Activated CD8-positive, alpha-beta T cell treated with anti-CD3 and anti-CD28 coated beads, Interleukin-2, amount 10 ng/mL, durations not matched to agents 7 days and 5 days (primary cell): ENCODE data around the gene MCM8. TPM values are rescaled to one million over a fixed set of nuclear protein-coding genes. Genes with fewer than 3 reads are reported as not detected.

ENCODE experiments used
- ATAC-seq: fragments of 150-1000 bp; cut with Tn5 transposase; one replicate; pipeline ENCODE4 v1.10.0; 2021; ENCODE audit warnings: moderate library complexity
- CTCF ChIA-PET: fragments of 350-600 bp; sonication (Branson Sonifier 250); formaldehyde crosslinking; loops from one replicate; lab custom pipeline; 2021; ENCODE audit warnings: antibody characterized with exemption; lab: Charles Lee
- POLR2A ChIA-PET: fragments of 350-600 bp; sonication (Branson Sonifier 250); formaldehyde crosslinking; loops from one replicate; lab custom pipeline; 2021; ENCODE audit warnings: antibody characterized with exemption; lab: Charles Lee
- DNase-seq: peaks from one replicate; pipeline ENCODE4 v3.0.0-alpha.2; 2020
- H3K27ac Mint-ChIP-seq: one replicate; pipeline ENCODE4 v1.8.0; 2021; ENCODE audit warnings: mild to moderate bottlenecking, mixed read lengths
- H3K27me3 Mint-ChIP-seq: one replicate; pipeline ENCODE4 v1.8.0; 2021; ENCODE audit warnings: low read depth, mixed read lengths
- H3K36me3 Mint-ChIP-seq: one replicate; pipeline ENCODE4 v1.8.0; 2021; ENCODE audit warnings: low read depth, mixed read lengths
- H3K4me1 Mint-ChIP-seq: one replicate; pipeline ENCODE4 v1.8.0; 2021; ENCODE audit warnings: low read depth, mixed read lengths
- H3K4me3 Mint-ChIP-seq: one replicate; pipeline ENCODE4 v1.8.0; 2021; ENCODE audit warnings: mild to moderate bottlenecking, mixed read lengths
- H3K9me3 Mint-ChIP-seq: one replicate; pipeline ENCODE4 v1.8.0; 2022; ENCODE audit warnings: mixed read lengths; ENCODE audit not compliant: insufficient read depth
- total RNA-seq, 2 experiments: library from RNA; stranded (reverse); gene quantifications; one replicate each; pipeline ENCODE4 v1.2.3, GENCODE V29; 2021

MCM8 gene
- total RNA-seq, 2 experiments from 2014 or later, result 38.8 to 38.9 TPM

DNA sequence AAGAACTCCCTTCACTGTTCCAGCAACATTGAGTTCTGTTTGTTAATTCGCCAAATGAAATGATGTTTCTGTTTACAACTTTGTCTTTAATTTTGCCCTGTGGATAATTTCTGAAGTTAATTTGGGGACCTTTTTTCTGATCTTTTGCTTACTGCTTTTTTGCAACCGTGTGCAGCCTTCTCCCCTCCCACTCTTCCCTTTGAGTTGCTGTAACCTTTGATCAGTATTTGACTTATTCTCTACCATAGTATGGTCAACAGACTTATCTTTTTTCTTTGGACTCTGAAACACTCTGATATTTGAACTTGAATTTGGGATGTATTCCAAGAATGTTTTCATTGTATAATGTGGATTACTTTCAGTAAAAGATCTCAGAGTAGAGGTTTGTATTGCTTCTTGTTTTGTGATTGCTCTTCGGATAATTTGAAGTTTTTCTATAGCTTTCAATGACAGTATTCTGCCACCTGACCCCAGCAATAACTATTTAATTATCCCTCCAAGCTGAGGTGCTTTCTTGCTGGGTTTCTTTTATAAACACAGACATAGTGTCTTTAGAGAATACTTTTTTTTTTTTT, 57.2 kb downstream of the MCM8 start:
- H3K27ac Mint-ChIP-seq, result peak overlapping the region; percentile 3
- DNase-seq (no peak), ATAC-seq (no peak)
- CTCF ChIA-PET, result interaction anchor here (0.8 to 1.4 kb wide), 4 partner anchors 23 to 478 kb away, joined by 3 to 6 read pairs (median 3); no protein-coding TSS in a partner anchor
- H3K4me3 Mint-ChIP-seq, result peak overlapping the region; percentile 96
- peaks cover 30% of the 10 kb centered on the region for H3K36me3 Mint-ChIP-seq
- peaks cover 24% of the 10 kb centered on the region for H3K4me1 Mint-ChIP-seq
- POLR2A ChIA-PET, result interaction anchor here (1.0 kb wide), 1 partner anchor 11 kb away, joined by 3 read pairs; no protein-coding TSS in a partner anchor
- H3K27me3 Mint-ChIP-seq, result no peaks in the 10 kb centered on the region
- H3K9me3 Mint-ChIP-seq, result no peaks in the 10 kb centered on the region

DNA sequence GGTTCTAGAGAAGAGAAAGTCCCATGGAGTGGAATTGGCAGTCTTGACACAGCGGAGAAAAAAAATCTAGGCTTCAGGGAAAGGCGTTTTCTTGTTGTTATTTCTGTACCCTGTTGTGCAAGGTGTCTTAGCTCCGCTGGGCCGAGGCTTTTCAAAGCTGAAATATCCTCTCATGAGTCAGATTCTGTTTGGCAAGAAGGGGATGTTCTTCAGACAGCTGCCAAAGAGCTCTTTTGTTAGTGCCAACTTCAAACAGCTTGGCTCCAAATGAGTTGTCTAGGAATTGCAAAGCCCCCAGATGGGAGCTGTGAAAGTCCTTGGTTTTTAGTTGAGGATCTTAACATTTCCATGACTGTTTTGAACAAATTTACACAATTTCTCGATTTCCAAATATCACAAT, 57.8 kb downstream of the MCM8 start:
- ChIA-PET POLR2A (interaction anchor here (1.0 kb wide), 1 partner anchor 12 kb away, joined by 3 read pairs; no protein-coding TSS in a partner anchor), CTCF (interaction anchor here (1.1 to 1.4 kb wide), 3 partner anchors 220 to 480 kb away, joined by 3 to 6 read pairs (median 3); no protein-coding TSS in a partner anchor)
- no peak overlapping the region for H3K27ac Mint-ChIP-seq
- H3K4me1 Mint-ChIP-seq, result peaks cover 24% of the 10 kb centered on the region
- no peaks in the 10 kb centered on the region for H3K27me3 Mint-ChIP-seq
- peaks cover 33% of the 10 kb centered on the region for H3K36me3 Mint-ChIP-seq
- H3K4me3 Mint-ChIP-seq, result no peak overlapping the region
- DNase-seq (no peak), ATAC-seq (no peak)
- H3K9me3 Mint-ChIP-seq, result no peaks in the 10 kb centered on the region

DNA sequence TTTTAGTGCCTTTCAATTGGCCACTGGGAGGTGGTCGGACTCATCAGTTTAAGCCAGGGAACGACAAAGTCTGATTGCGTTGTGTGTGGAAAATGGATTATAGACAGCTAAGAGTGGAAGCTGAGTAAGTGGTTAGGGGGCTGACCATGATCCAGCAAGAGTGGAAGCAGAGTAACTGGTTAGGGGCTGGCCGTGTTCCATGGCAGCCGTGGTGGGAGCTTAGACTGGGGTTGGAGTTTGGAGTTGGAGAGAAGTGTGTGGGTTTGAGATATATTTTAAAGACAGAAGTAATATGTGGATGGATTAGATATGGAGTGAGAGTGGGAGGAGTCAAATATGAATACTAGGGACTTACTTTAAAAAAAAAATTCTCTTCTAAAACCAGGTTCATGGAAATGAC, 61.7 kb downstream of the MCM8 start:
- peaks cover 18% of the 10 kb centered on the region for H3K4me1 Mint-ChIP-seq
- ChIA-PET POLR2A (no interaction called here), CTCF (no interaction called here)
- peaks cover 55% of the 10 kb centered on the region for H3K36me3 Mint-ChIP-seq
- H3K27ac Mint-ChIP-seq, result no peak overlapping the region
- DNase-seq (no peak), ATAC-seq (no peak)
- H3K9me3 Mint-ChIP-seq, result no peaks in the 10 kb centered on the region
- no peak overlapping the region for H3K4me3 Mint-ChIP-seq
- H3K27me3 Mint-ChIP-seq, result no peaks in the 10 kb centered on the region

DNA sequence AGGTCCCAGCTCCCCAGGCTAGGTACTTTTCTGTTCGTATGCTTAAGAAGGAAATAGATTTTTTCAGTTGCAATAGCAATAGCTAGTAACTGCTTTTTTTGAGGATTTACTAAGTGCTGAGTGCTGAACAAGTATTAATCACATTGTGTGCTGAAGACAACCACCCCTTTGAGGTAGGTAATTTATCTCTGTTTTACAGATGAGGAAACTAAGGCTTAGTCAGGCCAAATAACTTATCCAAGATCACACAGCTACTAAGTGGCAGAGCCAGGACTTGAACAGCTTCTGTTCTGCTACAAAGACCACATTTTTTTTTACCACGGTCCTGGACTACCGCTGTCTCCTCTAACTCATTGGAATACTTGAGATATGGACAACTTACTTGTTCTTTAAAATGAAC, 63.6 kb downstream of the MCM8 start:
- Mint-ChIP-seq H3K4me3 (no peak overlapping the region), H3K4me1 (no peaks in the 10 kb centered on the region), H3K27ac (no peak overlapping the region), H3K27me3 (no peaks in the 10 kb centered on the region), H3K9me3 (no peaks in the 10 kb centered on the region), H3K36me3 (peaks cover 64% of the 10 kb centered on the region)
- no peak for ATAC-seq
- no peak for DNase-seq
- CTCF ChIA-PET, result no interaction called here
- POLR2A ChIA-PET, result no interaction called here

DNA sequence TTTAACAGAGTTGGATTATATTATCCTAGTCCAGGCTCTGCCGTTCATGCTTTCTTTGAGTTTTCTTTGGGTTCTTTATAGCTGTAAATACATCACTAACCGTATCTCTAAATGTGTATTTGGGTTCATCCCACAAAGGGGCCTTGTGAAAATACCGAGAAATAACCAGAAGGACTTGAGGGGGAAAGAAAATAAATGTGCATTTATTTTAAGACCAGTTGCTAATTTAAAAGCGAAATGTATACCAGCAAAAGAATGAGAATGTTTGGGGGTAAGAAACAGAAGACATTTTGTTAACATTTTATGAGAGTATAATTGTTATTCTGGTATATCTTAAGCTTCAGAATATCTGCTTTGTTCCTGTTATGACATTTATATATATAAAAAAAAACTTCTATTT, 64.5 kb downstream of the MCM8 start:
- Mint-ChIP-seq H3K36me3 (peaks cover 61% of the 10 kb centered on the region), H3K4me3 (no peak overlapping the region), H3K27ac (no peak overlapping the region), H3K27me3 (no peaks in the 10 kb centered on the region), H3K4me1 (no peaks in the 10 kb centered on the region), H3K9me3 (no peaks in the 10 kb centered on the region)
- ATAC-seq (no peak), DNase-seq (no peak)
- CTCF ChIA-PET, result interaction anchor here (1.3 kb wide), 1 partner anchor 11 kb away, joined by 4 read pairs; no protein-coding TSS in a partner anchor
- POLR2A ChIA-PET, result no interaction called here

DNA sequence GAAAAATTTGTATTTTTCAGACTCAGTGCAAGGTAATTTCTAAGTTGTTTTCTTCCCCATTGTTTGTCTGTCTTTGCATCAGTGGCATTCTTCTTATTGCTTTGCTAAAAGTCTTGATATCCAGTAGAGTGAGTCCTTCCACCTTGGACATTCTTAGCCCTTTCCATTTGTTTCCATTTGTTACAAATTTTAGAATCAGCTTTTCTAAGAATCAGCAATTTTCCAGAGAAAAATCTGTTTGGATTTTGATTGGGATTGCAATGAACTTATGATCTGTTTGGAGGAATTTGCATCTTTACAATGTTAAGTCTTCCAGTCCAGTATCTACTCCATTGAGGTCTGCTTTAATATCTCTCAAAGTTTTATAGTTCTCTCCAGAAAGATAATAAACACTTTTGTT, 67.0 kb downstream of the MCM8 start:
- Mint-ChIP-seq H3K27me3 (no peaks in the 10 kb centered on the region), H3K9me3 (no peaks in the 10 kb centered on the region), H3K4me3 (no peak overlapping the region), H3K4me1 (no peaks in the 10 kb centered on the region), H3K36me3 (peaks cover 49% of the 10 kb centered on the region), H3K27ac (no peak overlapping the region)
- ATAC-seq (no peak), DNase-seq (no peak)
- ChIA-PET POLR2A (no interaction called here), CTCF (no interaction called here)

DNA sequence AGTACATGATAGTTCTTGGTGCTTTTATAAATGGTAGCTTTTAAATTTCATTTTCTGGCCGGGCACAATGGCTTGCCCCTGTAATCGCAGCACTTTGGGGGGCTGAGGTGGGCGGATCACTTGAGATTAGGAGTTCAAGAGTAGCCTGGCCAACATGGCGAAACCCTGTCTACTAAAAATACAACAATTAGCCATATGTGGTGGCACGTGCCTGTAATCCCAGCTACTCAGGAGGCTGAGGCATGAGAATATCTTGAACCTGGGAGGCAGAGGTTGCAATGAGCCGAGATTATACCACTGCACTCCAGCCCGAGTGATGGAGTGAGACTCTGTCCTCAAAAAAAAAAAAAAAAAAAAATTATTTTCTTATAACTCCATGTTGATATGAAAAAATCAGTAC, 67.4 kb downstream of the MCM8 start:
- Mint-ChIP-seq H3K9me3 (no peaks in the 10 kb centered on the region), H3K27me3 (no peaks in the 10 kb centered on the region), H3K36me3 (peaks cover 49% of the 10 kb centered on the region), H3K4me3 (no peak overlapping the region), H3K27ac (no peak overlapping the region), H3K4me1 (no peaks in the 10 kb centered on the region)
- DNase-seq, result no peak
- CTCF ChIA-PET, result no interaction called here
- POLR2A ChIA-PET, result no interaction called here
- no peak for ATAC-seq

DNA sequence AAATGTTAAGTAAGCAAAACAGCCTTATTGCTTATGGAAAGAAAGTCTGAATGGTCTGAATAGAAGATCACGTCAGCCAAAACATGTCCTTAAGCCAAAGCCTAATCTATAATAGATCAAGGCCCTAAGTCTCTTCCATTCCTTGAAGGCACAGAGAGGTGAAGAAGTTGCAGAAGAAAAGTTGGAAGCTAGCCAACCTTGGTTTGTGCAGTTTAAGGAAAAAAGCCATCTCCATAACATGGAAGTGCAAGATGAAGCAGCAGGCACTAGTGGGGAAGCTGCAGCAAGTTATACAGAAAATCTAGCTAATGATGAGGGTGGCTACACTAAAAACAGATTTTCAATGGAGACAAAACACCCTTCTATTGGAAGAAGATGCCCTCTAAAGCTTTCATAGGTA, 74.3 kb downstream of the MCM8 start:
- H3K4me1 Mint-ChIP-seq, result peaks cover 28% of the 10 kb centered on the region
- no peaks in the 10 kb centered on the region for H3K27me3 Mint-ChIP-seq
- CTCF ChIA-PET, result interaction anchor here (0.6 to 1.8 kb wide), 2 partner anchors 56 to 496 kb away, joined by 3 to 5 read pairs; no protein-coding TSS in a partner anchor
- no peak overlapping the region for H3K27ac Mint-ChIP-seq
- peaks cover 5% of the 10 kb centered on the region for H3K9me3 Mint-ChIP-seq
- no peak for DNase-seq
- H3K4me3 Mint-ChIP-seq, result no peak overlapping the region
- no peak for ATAC-seq
- POLR2A ChIA-PET, result no interaction called here
- peaks cover 54% of the 10 kb centered on the region for H3K36me3 Mint-ChIP-seq

DNA sequence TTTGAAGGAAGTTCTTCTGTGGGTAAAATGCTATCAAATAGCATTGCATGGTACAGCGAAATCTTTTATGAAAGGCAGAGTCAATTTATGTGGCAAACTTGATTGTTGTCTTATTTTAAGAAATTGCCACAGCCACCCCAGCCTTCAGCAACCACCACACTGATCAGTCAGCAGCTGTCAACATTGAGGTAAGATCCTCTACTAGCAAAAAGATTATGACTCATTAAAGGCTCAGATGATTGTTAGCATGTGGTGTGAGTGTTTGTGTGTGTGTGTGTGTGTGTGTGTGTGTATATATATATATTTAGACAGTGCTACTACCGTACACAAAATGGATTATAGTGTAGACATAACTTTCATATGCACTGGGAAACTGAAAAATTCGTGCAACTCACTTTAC, 75.6 kb downstream of the MCM8 start:
- H3K27me3 Mint-ChIP-seq, result no peaks in the 10 kb centered on the region
- H3K36me3 Mint-ChIP-seq, result peaks cover 52% of the 10 kb centered on the region
- ChIA-PET POLR2A (no interaction called here), CTCF (no interaction called here)
- H3K27ac Mint-ChIP-seq, result no peak overlapping the region
- ATAC-seq (peak; percentile 23), DNase-seq (peak; percentile 28)
- peaks cover 36% of the 10 kb centered on the region for H3K4me1 Mint-ChIP-seq
- no peak overlapping the region for H3K4me3 Mint-ChIP-seq
- H3K9me3 Mint-ChIP-seq, result peaks cover 5% of the 10 kb centered on the region

DNA sequence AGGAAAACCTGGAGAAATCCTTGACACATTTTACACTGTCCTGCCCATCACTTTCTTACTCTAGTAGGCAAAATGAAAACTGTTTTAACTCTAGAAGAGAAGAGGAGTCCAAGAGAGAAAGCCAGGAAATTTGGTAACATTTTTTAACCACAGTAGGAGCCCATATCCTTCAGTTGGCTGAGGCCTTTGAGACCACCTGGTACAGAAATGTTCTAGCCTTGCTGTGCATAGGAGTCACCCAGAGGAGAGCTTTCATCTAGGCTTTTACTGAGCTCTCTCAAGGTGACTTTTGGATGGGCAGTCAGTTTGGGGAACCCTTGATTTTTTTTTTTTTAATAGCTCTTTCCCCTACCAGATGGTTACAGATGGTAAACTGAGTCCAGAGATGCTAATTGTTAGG, 78.4 kb downstream of the MCM8 start:
- Mint-ChIP-seq H3K27ac (no peak overlapping the region), H3K9me3 (peaks cover 5% of the 10 kb centered on the region)
- CTCF ChIA-PET, result no interaction called here

DNA sequence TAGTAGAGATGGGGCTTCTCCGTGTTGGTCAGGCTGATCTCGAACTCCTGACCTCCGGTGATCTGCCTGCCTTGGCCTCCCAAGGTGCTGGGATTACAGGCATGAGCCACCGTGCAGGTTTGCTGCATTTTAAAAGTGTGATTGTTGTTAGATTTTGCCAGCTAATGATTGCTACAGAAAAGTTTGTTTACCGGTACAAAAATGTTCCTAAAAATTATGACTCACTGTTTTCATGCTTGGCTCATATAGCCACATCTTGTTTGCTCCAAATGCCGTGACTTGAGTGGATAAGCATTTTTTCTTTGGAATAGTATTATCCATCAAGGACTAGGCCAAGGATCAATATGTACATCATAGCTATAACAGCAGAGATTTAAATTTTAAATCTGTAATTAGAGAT, 79.1 kb downstream of the MCM8 start:
- no peaks in the 10 kb centered on the region for H3K27me3 Mint-ChIP-seq
- H3K4me3 Mint-ChIP-seq, result no peak overlapping the region
- H3K9me3 Mint-ChIP-seq, result peaks cover 5% of the 10 kb centered on the region
- H3K27ac Mint-ChIP-seq, result no peak overlapping the region
- peaks cover 39% of the 10 kb centered on the region for H3K36me3 Mint-ChIP-seq
- ChIA-PET CTCF (no interaction called here), POLR2A (no interaction called here)
- no peak for DNase-seq
- peaks cover 45% of the 10 kb centered on the region for H3K4me1 Mint-ChIP-seq
- no peak for ATAC-seq

More for the DNA sequence above, 78.4 kb downstream of the MCM8 start:
- ATAC-seq (no peak), DNase-seq (no peak)
- peaks cover 38% of the 10 kb centered on the region for H3K4me1 Mint-ChIP-seq
- POLR2A ChIA-PET, result no interaction called here
- H3K36me3 Mint-ChIP-seq, result peaks cover 39% of the 10 kb centered on the region
- H3K4me3 Mint-ChIP-seq, result no peak overlapping the region
- H3K27me3 Mint-ChIP-seq, result no peaks in the 10 kb centered on the region

DNA sequence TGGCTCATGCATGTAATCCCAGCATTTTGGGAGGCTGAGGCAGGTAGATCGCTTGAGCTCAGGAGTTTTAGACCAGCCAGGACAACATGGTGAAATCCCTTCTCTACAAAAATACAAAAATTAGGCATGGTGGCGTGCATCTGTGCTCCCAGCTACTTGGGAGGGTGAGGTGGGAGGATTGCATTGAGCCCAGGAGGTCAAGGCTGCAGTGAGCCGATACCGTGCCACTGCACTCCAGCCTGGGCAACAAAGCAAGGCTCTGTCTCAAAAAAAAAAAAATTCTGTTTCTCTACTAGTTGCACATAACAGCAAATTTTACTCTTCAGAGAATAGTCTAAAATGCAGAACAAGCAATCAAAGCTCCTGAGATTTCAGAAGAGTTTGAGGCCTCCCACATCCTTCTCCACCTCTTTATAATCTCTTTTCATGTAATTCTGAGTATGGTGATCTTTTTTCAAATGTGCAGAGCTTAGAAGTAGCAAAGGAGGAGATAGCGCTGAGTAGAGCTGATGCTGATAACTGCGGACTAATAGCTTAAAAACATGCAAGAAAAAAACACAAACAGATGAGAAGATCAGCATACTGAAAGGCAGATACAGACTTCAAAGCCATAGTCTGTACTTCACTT, 80.1 kb downstream of the MCM8 start:
- H3K4me1 Mint-ChIP-seq, result peaks cover 43% of the 10 kb centered on the region
- ChIA-PET CTCF (interaction anchor here (0.7 to 0.8 kb wide), 2 partner anchors 8 to 24 kb away, joined by 3 to 4 read pairs; no protein-coding TSS in a partner anchor), POLR2A (interaction anchor here (1.0 kb wide), 1 partner anchor 80 kb away, joined by 4 read pairs; no protein-coding TSS in a partner anchor)
- no peak overlapping the region for H3K27ac Mint-ChIP-seq
- peaks cover under 1% of the 10 kb centered on the region for H3K9me3 Mint-ChIP-seq
- DNase-seq (no peak), ATAC-seq (no peak)
- H3K4me3 Mint-ChIP-seq, result no peak overlapping the region
- H3K36me3 Mint-ChIP-seq, result peaks cover 35% of the 10 kb centered on the region
- no peaks in the 10 kb centered on the region for H3K27me3 Mint-ChIP-seq
